Measurements from ENCODE around the gene SLC16A12.
A peak's percentile ranks its signal among the peaks of the same experiment; 100 is the strongest.

The SLC16A12 gene

GRCh38 chr10:89431977-89432376 is 103.4 kb downstream of the SLC16A12 start:
- Histone ChIP-seq H3K4me3 (ENCODE audit: low read depth in 1 of 2, low read length in 2 of 2) (no peak overlapping the region), H3K36me3 (ENCODE audit: insufficient read depth, low read length) (no peaks in the 10 kb centered on the region), H3K27me3 (ENCODE audit: control insufficient read depth in 1 of 2, insufficient read depth in 2 of 2, low read length in 2 of 2) (no peaks in the 10 kb centered on the region), H3K27ac (ENCODE audit: low read depth, low read length) (no peak overlapping the region), H3K4me1 (ENCODE audit: insufficient read depth, low read length) (no peaks in the 10 kb centered on the region), H3K9ac (ENCODE audit: low read length) (no peak overlapping the region), H3K9me3 (ENCODE audit: low read length) (no peaks in the 10 kb centered on the region)

GRCh38 chr10:89428877-89429276 is 106.5 kb downstream of the SLC16A12 start:
- H3K27me3 ChIP-seq (ENCODE audit: control insufficient read depth in 1 of 2, insufficient read depth in 2 of 2, low read length in 2 of 2), result no peaks in the 10 kb centered on the region
- no peak overlapping the region for H3K9ac ChIP-seq (ENCODE audit: low read length)
- no peaks in the 10 kb centered on the region for H3K36me3 ChIP-seq (ENCODE audit: insufficient read depth, low read length)
- H3K4me3 ChIP-seq (ENCODE audit: low read depth in 1 of 2, low read length in 2 of 2), result no peak overlapping the region
- H3K27ac ChIP-seq (ENCODE audit: low read depth, low read length), result no peak overlapping the region
- H3K9me3 ChIP-seq (ENCODE audit: low read length), result no peaks in the 10 kb centered on the region
- H3K4me1 ChIP-seq (ENCODE audit: insufficient read depth, low read length), result no peaks in the 10 kb centered on the region

GRCh38 chr10:89427629-89428028 is 107.8 kb downstream of the SLC16A12 start:
- no peaks in the 10 kb centered on the region for H3K4me1 ChIP-seq (ENCODE audit: insufficient read depth, low read length)
- H3K36me3 ChIP-seq (ENCODE audit: insufficient read depth, low read length), result no peaks in the 10 kb centered on the region
- H3K4me3 ChIP-seq (ENCODE audit: low read depth in 1 of 2, low read length in 2 of 2), result no peak overlapping the region
- no peak overlapping the region for H3K27ac ChIP-seq (ENCODE audit: low read depth, low read length)
- H3K9me3 ChIP-seq (ENCODE audit: low read length), result no peaks in the 10 kb centered on the region
- H3K27me3 ChIP-seq (ENCODE audit: control insufficient read depth in 1 of 2, insufficient read depth in 2 of 2, low read length in 2 of 2), result no peaks in the 10 kb centered on the region
- no peak overlapping the region for H3K9ac ChIP-seq (ENCODE audit: low read length)

GRCh38 chr10:89426230-89426868 is 109.0 kb downstream of the SLC16A12 start:
- no peaks in the 10 kb centered on the region for H3K27me3 ChIP-seq (ENCODE audit: control insufficient read depth in 1 of 2, insufficient read depth in 2 of 2, low read length in 2 of 2)
- no peaks in the 10 kb centered on the region for H3K4me1 ChIP-seq (ENCODE audit: insufficient read depth, low read length)
- H3K9me3 ChIP-seq (ENCODE audit: low read length), result no peaks in the 10 kb centered on the region
- no peak overlapping the region for H3K9ac ChIP-seq (ENCODE audit: low read length)
- no peak overlapping the region for H3K27ac ChIP-seq (ENCODE audit: low read depth, low read length)
- peaks cover 4% of the 10 kb centered on the region for H3K36me3 ChIP-seq (ENCODE audit: insufficient read depth, low read length)
- no peak overlapping the region for H3K4me3 ChIP-seq (ENCODE audit: low read depth in 1 of 2, low read length in 2 of 2)

GRCh38 chr10:89425000-89425399 is 110.4 kb downstream of the SLC16A12 start:
- Histone ChIP-seq H3K36me3 (ENCODE audit: insufficient read depth, low read length) (peaks cover 4% of the 10 kb centered on the region), H3K4me1 (ENCODE audit: insufficient read depth, low read length) (no peaks in the 10 kb centered on the region), H3K9me3 (ENCODE audit: low read length) (no peaks in the 10 kb centered on the region), H3K4me3 (ENCODE audit: low read depth in 1 of 2, low read length in 2 of 2) (no peak overlapping the region), H3K27ac (ENCODE audit: low read depth, low read length) (no peak overlapping the region), H3K27me3 (ENCODE audit: control insufficient read depth in 1 of 2, insufficient read depth in 2 of 2, low read length in 2 of 2) (no peaks in the 10 kb centered on the region), H3K9ac (ENCODE audit: low read length) (no peak overlapping the region)

GRCh38 chr10:89421018-89421476 is 114.3 kb downstream of the SLC16A12 start:
- Histone ChIP-seq H3K36me3 (ENCODE audit: insufficient read depth, low read length) (peaks cover 16% of the 10 kb centered on the region), H3K4me3 (ENCODE audit: low read depth in 1 of 2, low read length in 2 of 2) (no peak overlapping the region), H3K27ac (ENCODE audit: low read depth, low read length) (no peak overlapping the region), H3K9ac (ENCODE audit: low read length) (no peak overlapping the region), H3K9me3 (ENCODE audit: low read length) (no peaks in the 10 kb centered on the region), H3K4me1 (ENCODE audit: insufficient read depth, low read length) (peaks cover 29% of the 10 kb centered on the region), H3K27me3 (ENCODE audit: control insufficient read depth in 1 of 2, insufficient read depth in 2 of 2, low read length in 2 of 2) (no peaks in the 10 kb centered on the region)

- Histone ChIP-seq H3K4me3 (ENCODE audit: low read depth in 1 of 2, low read length in 2 of 2) (no peak overlapping the region), H3K27me3 (ENCODE audit: control insufficient read depth in 1 of 2, insufficient read depth in 2 of 2, low read length in 2 of 2) (no peaks in the 10 kb centered on the region), H3K9ac (ENCODE audit: low read length) (no peak overlapping the region), H3K4me1 (ENCODE audit: insufficient read depth, low read length) (peaks cover 35% of the 10 kb centered on the region), H3K9me3 (ENCODE audit: low read length) (no peaks in the 10 kb centered on the region), H3K36me3 (ENCODE audit: insufficient read depth, low read length) (peaks cover 16% of the 10 kb centered on the region), H3K27ac (ENCODE audit: low read depth, low read length) (no peak overlapping the region)
Measured at GRCh38 chr10:89419548-89419947, 115.8 kb downstream of the SLC16A12 start.

GRCh38 chr10:89416465-89416864 is 118.9 kb downstream of the SLC16A12 start:
- Histone ChIP-seq H3K27me3 (ENCODE audit: control insufficient read depth in 1 of 2, insufficient read depth in 2 of 2, low read length in 2 of 2) (no peaks in the 10 kb centered on the region), H3K4me1 (ENCODE audit: insufficient read depth, low read length) (peaks cover 40% of the 10 kb centered on the region), H3K36me3 (ENCODE audit: insufficient read depth, low read length) (peaks cover 12% of the 10 kb centered on the region), H3K9me3 (ENCODE audit: low read length) (no peaks in the 10 kb centered on the region), H3K9ac (ENCODE audit: low read length) (no peak overlapping the region), H3K4me3 (ENCODE audit: low read depth in 1 of 2, low read length in 2 of 2) (no peak overlapping the region), H3K27ac (ENCODE audit: low read depth, low read length) (no peak overlapping the region)

- Histone ChIP-seq H3K4me1 (ENCODE audit: insufficient read depth, low read length) (peaks cover 40% of the 10 kb centered on the region), H3K9me3 (ENCODE audit: low read length) (no peaks in the 10 kb centered on the region), H3K36me3 (ENCODE audit: insufficient read depth, low read length) (peaks cover 12% of the 10 kb centered on the region), H3K4me3 (ENCODE audit: low read depth in 1 of 2, low read length in 2 of 2) (peak overlapping the region; percentile 84 to 92), H3K27ac (ENCODE audit: low read depth, low read length) (peak overlapping the region; percentile 81), H3K27me3 (ENCODE audit: control insufficient read depth in 1 of 2, insufficient read depth in 2 of 2, low read length in 2 of 2) (no peaks in the 10 kb centered on the region), H3K9ac (ENCODE audit: low read length) (peak overlapping the region; percentile 74)
Measured at GRCh38 chr10:89414879-89415821, 120.2 kb downstream of the SLC16A12 start.

- Histone ChIP-seq H3K36me3 (ENCODE audit: insufficient read depth, low read length) (peaks cover 12% of the 10 kb centered on the region), H3K4me3 (ENCODE audit: low read depth in 1 of 2, low read length in 2 of 2) (peak within 1 kb of the TSS; percentile 84 to 92), H3K27ac (ENCODE audit: low read depth, low read length) (peak within 1 kb of the TSS; percentile 81), H3K9me3 (ENCODE audit: low read length) (no peaks in the 10 kb centered on the region), H3K27me3 (ENCODE audit: control insufficient read depth in 1 of 2, insufficient read depth in 2 of 2, low read length in 2 of 2) (no peaks in the 10 kb centered on the region), H3K4me1 (ENCODE audit: insufficient read depth, low read length) (peaks cover 36% of the 10 kb centered on the region), H3K9ac (ENCODE audit: low read length) (peak within 1 kb of the TSS; percentile 74)
Measured at GRCh38 chr10:89414146-89414878, 121.1 kb downstream of the SLC16A12 start, which contains the start of gene IFIT5. Gene IFIT5 (plus strand): TSS chr10:89414568. CDS start chr10:89414799, 231 bp downstream.

GRCh38 chr10:89413398-89413912 is 121.9 kb downstream of the SLC16A12 start:
- Histone ChIP-seq H3K27ac (ENCODE audit: low read depth, low read length) (no peak overlapping the region), H3K4me3 (ENCODE audit: low read depth in 1 of 2, low read length in 2 of 2) (peak overlapping the region in 1 of 2 donors; percentile 84), H3K9ac (ENCODE audit: low read length) (peak overlapping the region; percentile 74)

More at GRCh38 chr10:89413398-89413912, 121.9 kb downstream of the SLC16A12 start:
- Histone ChIP-seq H3K36me3 (ENCODE audit: insufficient read depth, low read length) (peaks cover 12% of the 10 kb centered on the region), H3K27me3 (ENCODE audit: control insufficient read depth in 1 of 2, insufficient read depth in 2 of 2, low read length in 2 of 2) (no peaks in the 10 kb centered on the region), H3K4me1 (ENCODE audit: insufficient read depth, low read length) (peaks cover 30% of the 10 kb centered on the region), H3K9me3 (ENCODE audit: low read length) (no peaks in the 10 kb centered on the region)
